Stimulated activated effector memory CD8-positive, alpha-beta T cell treated with anti-CD3 and anti-CD28 coated beads, Interleukin-12 subunit alpha, Interleukin-12 subunit beta, amount 100 ng/mL, for 72 hours (primary cell): Measurements from ENCODE around the gene PRKCZ.

ENCODE experiments used
- ATAC-seq: fragments of 150-1000 bp; cut with Tn5 transposase; 2 replicates; pipeline ENCODE4 v1.10.0; 2021
- DNase-seq, 2 donors: peaks; one replicate each; pipeline ENCODE4 v3.0.0; 2021 to 2022; ENCODE audit warnings: low spot score in 2 of 2
- H3K27ac Mint-ChIP-seq: one replicate; pipeline ENCODE4 v1.8.0; 2022; ENCODE audit warnings: mild to moderate bottlenecking, mixed read lengths
- H3K36me3 Mint-ChIP-seq: one replicate; pipeline ENCODE4 v1.8.0; 2022; ENCODE audit warnings: mild to moderate bottlenecking, mixed read lengths
- H3K4me1 Mint-ChIP-seq: one replicate; pipeline ENCODE4 v1.8.0; 2022; ENCODE audit warnings: mixed read lengths
- H3K4me3 Mint-ChIP-seq: one replicate; pipeline ENCODE4 v1.8.0; 2022; ENCODE audit warnings: mild to moderate bottlenecking, mixed read lengths
- H3K9me3 Mint-ChIP-seq: one replicate; pipeline ENCODE4 v1.8.0; 2022; ENCODE audit warnings: mixed read lengths

The PRKCZ gene

GRCh38 chr1:2234762-2235113, 184.5 kb downstream of the PRKCZ start:
- DNase-seq (no peak), ATAC-seq (peak; percentile 33)
- peaks cover 81% of the 10 kb centered on the region for H3K4me1 Mint-ChIP-seq
- H3K27ac Mint-ChIP-seq: peak overlapping the region; percentile 91
- H3K9me3 Mint-ChIP-seq: no peaks in the 10 kb centered on the region
- peak overlapping the region; percentile 93 for H3K4me3 Mint-ChIP-seq
- H3K36me3 Mint-ChIP-seq: peaks cover 33% of the 10 kb centered on the region
